Cardiac fibroblast (primary cell): ENCODE measurements around the gene RALGDS.
"Not testable (repeated sequence)": the region's sequence is repeated elsewhere in the genome, so short reads cannot be mapped to it uniquely, and the experiment has no call there.

ENCODE experiments used
- DNase-seq, 2 donors: peaks; one replicate each; pipeline versions ENCODE4 v3.0.0 to v3.0.0-alpha.2; 2010; ENCODE audit warnings: low read depth in 2 of 2
- H3K4me3 ChIP-seq, 2 donors: replicated peaks in 1 of 2; 1 replicate in 1 of 2; 2 replicates in 1 of 2; pipeline ENCODE4 v1.5.1; 2011; ENCODE audit warnings: low read depth in 2 of 2, low read length in 2 of 2, mild to moderate bottlenecking in 2 of 2, moderate library complexity in 1 of 2
- CTCF ChIP-seq: IDR thresholded peaks from one replicate; pipeline ENCODE4 v1.5.1; 2011; ENCODE audit warnings: low read depth, mild to moderate bottlenecking, low read length, inconsistent platforms

Gene RALGDS

DNA sequence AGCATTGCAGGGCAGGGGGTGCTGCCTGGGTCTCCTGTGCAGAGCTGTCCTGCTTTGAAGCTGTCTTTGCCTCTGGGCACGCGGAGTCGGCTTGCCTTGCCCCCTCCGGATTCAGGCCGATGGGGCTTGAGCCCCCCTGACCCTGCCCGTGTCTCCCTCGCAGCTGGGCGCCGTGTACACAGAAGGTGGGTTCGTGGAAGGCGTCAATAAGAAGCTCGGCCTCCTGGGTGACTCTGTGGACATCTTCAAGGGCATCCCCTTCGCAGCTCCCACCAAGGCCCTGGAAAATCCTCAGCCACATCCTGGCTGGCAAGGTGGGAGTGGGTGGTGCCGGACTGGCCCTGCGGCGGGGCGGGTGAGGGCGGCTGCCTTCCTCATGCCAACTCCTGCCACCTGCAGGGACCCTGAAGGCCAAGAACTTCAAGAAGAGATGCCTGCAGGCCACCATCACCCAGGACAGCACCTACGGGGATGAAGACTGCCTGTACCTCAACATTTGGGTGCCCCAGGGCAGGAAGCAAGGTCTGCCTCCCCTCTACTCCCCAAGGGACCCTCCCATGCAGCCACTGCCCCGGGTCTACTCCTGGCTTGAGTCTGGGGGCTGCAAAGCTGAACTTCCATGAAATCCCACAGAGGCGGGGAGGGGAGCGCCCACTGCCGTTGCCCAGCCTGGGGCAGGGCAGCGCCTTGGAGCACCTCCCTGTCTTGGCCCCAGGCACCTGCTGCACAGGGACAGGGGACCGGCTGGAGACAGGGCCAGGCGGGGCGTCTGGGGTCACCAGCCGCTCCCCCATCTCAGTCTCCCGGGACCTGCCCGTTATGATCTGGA lies 56.6 kb downstream of the RALGDS start:
- no peak overlapping the region for H3K4me3 ChIP-seq
- TF ChIP-seq CTCF = no peak
- DNase-seq = no peak

DNA sequence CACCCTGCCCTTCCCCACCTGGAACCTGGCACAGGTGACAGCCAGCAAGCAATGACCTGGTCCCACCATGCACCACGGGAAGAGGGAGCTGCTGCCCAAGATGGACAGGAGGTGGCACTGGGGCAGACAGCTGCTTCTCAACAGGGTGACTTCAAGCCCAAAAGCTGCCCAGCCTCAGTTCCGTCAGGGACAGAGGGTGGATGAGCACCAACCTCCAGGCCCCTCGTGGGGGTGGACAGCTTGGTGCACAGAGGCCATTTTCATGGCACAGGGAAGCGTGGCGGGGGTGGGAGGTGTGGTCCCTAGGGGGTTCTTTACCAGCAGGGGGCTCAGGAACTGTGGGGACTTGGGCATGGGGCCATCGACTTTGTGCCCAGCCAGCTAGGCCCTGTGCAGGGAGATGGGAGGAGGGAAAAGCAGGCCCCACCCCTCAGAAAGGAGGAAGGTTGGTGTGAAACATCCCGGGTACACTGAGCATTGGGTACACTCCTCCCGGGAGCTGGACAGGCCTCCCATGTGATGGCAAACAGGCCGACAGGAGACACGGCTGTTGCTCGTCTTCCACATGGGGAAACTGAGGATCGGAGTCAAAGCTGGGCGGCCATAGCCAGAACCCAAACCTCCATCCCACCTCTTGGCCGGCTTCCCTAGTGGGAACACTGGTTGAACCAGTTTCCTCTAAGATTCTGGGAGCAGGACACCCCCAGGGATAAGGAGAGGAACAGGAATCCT lies 57.4 kb downstream of the RALGDS start:
- TF ChIP-seq CTCF = no peak
- no peak overlapping the region for H3K4me3 ChIP-seq
- DNase-seq = no peak

DNA sequence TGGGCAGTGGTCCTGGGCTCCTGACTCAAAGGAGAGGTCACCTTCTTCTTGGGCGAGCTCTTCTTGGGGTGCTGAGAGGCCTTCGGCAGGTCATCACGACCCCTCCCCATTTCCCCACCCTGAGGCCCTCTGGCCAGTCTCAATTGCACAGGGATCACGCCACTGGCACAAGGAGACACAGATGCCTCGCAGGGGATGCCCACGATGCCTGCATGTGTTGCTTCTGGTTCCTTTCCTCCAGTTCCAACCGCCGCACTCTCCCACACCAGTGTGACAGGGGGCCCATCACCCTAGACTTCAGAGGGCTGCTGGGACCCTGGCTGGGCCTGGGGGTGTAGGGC lies 57.9 kb downstream of the RALGDS start:
- H3K4me3 ChIP-seq = no peak overlapping the region
- no peak for TF ChIP-seq CTCF
- no peak for DNase-seq

DNA sequence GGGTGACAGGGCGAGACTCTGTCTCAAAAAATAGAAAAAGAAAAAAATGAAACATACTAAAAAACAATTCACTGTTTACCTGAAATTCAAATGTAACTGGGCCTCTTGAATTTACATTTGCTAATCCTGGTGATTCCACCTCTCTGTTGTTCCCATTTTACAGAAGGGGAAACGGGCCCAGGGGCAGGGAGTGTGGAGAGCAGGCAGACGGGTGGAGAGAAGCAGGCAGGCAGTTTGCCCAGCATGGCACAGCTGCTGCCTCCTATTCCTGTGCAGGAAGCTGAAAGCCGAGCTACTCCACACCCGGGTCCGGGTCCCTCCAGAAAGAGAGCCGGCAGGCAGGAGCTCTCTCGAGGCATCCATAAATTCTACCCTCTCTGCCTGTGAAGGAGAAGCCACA lies 58.5 kb downstream of the RALGDS start:
- H3K4me3 ChIP-seq, DNase-seq: not testable (repeated sequence)

GRCh38 chr9:133061764-133062145 lies 59.3 kb downstream of the RALGDS start, which contains the start of gene CEL:
Gene CEL (plus strand): TSS chr9:133061981. CDS start chr9:133062003, 22 bp downstream.
- not testable (repeated sequence) for DNase-seq, H3K4me3 ChIP-seq

GRCh38 chr9:133061019-133061763 lies 59.8 kb downstream of the RALGDS start:
- not testable (repeated sequence) for H3K4me3 ChIP-seq, DNase-seq

DNA sequence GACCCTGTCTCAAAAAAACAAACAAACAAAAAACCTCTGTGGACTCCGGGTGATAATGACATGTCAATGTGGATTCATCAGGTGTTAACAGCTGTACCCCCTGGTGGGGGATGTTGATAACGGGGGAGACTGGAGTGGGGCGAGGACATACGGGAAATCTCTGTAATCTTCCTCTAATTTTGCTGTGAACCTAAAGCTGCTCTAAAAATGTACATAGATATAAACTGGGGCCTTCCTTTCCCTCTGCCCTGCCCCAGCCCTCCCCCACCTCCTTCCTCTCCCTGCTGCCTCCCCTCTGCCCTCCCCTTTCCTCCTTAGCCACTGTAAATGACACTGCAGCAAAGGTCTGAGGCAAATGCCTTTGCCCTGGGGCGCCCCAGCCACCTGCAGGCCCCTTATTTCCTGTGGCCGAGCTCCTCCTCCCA lies 60.6 kb downstream of the RALGDS start:
- no peak overlapping the region for H3K4me3 ChIP-seq

More for the DNA sequence above, 60.6 kb downstream of the RALGDS start:
- no peak for TF ChIP-seq CTCF
- DNase-seq = peak in 1 of 2 donors; percentile 17
